Keratinocyte (primary cell): Measurements from ENCODE around the gene ERBB4.

Experiments used
- EZH2 ChIP-seq: IDR thresholded peaks from one replicate; pipeline ENCODE4 v1.6.1; 2012; ENCODE audit warnings: inconsistent platforms, mild to moderate bottlenecking, low read length, moderate library complexity
- TF ChIP-seq, protein P1 (sequence below), 3 experiments: IDR thresholded peaks in 1 of 3; conservative IDR thresholded peaks in 1 of 3; optimal IDR thresholded peaks in 1 of 3; 2 replicates in 2 of 3; 3 replicates in 1 of 3; pipeline versions ENCODE3 to v1.5.1; 2011; ENCODE audit warnings: low read length in 3 of 3, mild to moderate bottlenecking in 3 of 3, moderate library complexity in 2 of 3, control low read depth in 1 of 3, inconsistent platforms in 1 of 3; ENCODE audit not compliant: insufficient read depth in 2 of 3; ENCODE audit errors: extremely low read depth in 1 of 3

- TF ChIP-seq, protein P1, sequence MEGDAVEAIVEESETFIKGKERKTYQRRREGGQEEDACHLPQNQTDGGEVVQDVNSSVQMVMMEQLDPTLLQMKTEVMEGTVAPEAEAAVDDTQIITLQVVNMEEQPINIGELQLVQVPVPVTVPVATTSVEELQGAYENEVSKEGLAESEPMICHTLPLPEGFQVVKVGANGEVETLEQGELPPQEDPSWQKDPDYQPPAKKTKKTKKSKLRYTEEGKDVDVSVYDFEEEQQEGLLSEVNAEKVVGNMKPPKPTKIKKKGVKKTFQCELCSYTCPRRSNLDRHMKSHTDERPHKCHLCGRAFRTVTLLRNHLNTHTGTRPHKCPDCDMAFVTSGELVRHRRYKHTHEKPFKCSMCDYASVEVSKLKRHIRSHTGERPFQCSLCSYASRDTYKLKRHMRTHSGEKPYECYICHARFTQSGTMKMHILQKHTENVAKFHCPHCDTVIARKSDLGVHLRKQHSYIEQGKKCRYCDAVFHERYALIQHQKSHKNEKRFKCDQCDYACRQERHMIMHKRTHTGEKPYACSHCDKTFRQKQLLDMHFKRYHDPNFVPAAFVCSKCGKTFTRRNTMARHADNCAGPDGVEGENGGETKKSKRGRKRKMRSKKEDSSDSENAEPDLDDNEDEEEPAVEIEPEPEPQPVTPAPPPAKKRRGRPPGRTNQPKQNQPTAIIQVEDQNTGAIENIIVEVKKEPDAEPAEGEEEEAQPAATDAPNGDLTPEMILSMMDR (optimal IDR thresholded peaks at IDR 0.05 in 1 of 3, IDR thresholded peaks at IDR 0.05 in 1 of 3, conservative IDR thresholded peaks at IDR 0.05 in 1 of 3; ENCODE audit: extremely low read depth in 1 of 3, insufficient read depth in 2 of 3, low read length in 3 of 3): no peak
- TF ChIP-seq EZH2: no peak
These were observed 708.9 kb downstream of the ERBB4 start for GRCh38 chr2:211829725-211830124.
